SKM-1 treated with dmso at 0.1 percent for 144 hours (cell line): ENCODE results near the gene IFNGR2.

ENCODE experiments used
- DNase-seq: peaks from one replicate; lab custom pipeline; 2025; ENCODE audit not compliant: unreplicated experiment; lab: John Stamatoyannopoulos, UW

IFNGR2 gene, protein sequence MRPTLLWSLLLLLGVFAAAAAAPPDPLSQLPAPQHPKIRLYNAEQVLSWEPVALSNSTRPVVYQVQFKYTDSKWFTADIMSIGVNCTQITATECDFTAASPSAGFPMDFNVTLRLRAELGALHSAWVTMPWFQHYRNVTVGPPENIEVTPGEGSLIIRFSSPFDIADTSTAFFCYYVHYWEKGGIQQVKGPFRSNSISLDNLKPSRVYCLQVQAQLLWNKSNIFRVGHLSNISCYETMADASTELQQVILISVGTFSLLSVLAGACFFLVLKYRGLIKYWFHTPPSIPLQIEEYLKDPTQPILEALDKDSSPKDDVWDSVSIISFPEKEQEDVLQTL

GRCh38 chr21:33403128-33403785 lies at the start of gene IFNGR2:
TSS of gene IFNGR2 (plus strand) at chr21:33403413. CDS start at chr21:33403544, 131 bp downstream.
- DNase-seq, result no peak

- no peak for DNase-seq
These were observed 47.9 kb upstream of the IFNGR2 start for GRCh38 chr21:33355355-33355754.

DNA sequence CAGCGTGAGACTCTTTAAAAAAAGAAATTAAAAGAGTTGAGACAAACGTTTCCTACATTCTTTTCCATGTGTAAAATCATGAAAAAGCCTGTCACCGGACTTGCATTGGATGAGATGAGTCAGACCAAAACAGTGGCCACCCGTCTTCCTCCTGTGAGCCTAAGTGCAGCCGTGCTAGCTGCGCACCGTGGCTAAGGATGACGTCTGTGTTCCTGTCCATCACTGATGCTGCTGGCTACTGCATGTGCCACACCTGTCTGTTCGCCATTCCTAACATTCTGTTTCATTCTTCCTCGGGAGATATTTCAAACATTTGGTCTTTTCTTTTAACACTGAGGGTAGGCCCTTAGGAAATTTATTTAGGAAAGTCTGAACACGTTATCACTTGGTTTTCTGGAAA lies 47.2 kb upstream of the IFNGR2 start:
- DNase-seq, result no peak

DNA sequence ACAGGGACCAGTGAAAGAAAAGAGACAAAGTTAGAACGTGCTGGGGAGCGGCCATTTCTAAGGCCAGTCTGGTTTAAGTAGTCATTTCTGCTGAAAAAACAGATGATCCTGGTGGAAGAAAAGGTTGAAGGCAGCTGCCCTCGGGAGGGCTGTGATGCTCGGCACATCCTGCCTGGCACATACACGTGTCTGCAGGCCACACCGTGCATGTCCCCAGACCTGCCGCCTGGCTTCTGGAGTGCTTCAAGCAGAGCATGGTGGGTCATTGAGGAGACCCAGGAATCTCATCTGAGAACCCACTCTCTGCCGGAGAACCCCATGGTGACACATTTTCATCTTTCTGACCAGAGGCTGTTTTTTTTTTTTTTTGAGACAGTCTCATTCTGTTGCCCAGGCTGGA lies 46.0 kb upstream of the IFNGR2 start:
- no peak for DNase-seq

GRCh38 chr21:33359446-33359845 lies 43.8 kb upstream of the IFNGR2 start:
- no peak for DNase-seq

- no peak for DNase-seq
These were observed 42.9 kb upstream of the IFNGR2 start for GRCh38 chr21:33360281-33360680.

DNA sequence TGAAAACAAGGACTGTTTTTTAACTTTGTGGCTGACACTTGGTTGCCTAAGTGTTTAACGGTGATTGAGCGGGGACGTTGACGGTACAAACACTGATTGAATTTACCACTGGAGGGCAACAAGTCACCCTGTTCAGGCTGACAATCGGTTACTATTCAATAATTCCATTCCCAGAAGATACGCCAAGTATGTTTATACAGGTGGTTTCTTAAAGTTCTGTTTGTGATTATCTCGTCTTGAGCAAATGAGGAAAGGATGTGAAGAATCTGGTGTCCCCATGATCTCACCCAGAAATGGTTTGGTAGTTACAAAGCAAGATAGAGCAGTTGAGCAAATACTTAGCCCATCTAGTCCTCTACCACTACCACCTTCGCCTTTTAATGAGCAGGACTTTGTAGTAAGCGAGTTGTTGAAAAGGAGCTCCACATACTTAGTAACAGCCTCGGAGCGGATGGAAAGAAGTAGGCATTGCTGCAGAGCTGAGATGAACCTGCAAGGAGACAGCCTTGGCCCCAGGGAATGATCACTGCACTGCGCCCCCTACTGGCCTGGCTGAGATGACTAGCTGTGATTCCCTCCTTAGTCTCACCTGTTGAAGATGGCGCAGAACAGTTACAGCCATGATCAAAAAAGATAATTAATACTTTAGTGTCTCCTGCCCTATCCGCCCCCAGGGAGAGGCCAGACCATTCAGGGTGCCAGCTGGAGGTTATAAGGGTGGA lies 42.2 kb upstream of the IFNGR2 start:
- DNase-seq, result peak; percentile 73

DNA sequence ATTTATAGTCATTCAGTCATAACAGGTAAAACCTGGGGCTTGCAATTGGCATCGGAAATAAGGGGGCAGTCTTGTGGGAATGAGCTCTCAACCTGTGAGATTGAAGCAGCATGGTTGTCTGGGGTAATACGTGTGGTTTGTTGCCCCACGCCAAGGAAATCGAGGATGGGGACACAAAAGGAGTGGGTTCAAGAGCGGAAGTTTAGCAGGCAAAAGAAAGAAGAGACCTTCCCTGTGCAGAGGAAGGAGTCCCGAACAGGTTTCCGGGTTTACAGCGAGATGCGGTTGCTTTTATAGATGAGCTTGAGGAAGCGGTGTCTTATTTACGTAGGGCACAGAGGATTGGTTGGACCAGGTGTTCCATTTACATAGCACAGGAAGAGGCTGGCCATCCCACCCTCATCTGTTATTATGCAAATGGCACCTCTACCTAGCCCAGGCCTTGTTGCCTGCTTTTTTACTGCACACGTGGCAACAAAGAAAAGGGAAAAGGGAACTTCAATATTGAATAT lies 41.1 kb upstream of the IFNGR2 start:
- peak; percentile 98 for DNase-seq

- DNase-seq, result peak; percentile 89
These were observed 39.2 kb upstream of the IFNGR2 start for GRCh38 chr21:33363911-33364609.

DNA sequence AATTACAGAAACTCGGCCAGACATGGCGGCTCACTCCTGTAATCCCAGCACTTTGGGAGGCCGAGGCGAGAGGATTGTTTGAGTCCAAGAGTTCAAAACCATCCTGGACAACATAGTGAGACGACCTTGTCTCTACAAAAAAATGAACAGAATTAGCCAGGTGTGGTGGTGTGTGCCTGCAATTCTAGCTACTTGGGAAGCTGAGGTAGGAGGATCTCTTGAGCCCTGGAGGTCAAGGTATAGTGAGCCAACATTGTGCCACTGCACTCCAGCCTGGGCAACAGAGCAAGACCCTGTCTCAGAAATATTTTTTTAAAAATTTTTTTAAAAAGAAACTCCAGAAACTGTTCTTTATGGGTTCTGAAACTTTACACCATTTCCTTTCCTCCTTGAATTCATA lies 38.4 kb upstream of the IFNGR2 start:
- DNase-seq, result no peak

DNA sequence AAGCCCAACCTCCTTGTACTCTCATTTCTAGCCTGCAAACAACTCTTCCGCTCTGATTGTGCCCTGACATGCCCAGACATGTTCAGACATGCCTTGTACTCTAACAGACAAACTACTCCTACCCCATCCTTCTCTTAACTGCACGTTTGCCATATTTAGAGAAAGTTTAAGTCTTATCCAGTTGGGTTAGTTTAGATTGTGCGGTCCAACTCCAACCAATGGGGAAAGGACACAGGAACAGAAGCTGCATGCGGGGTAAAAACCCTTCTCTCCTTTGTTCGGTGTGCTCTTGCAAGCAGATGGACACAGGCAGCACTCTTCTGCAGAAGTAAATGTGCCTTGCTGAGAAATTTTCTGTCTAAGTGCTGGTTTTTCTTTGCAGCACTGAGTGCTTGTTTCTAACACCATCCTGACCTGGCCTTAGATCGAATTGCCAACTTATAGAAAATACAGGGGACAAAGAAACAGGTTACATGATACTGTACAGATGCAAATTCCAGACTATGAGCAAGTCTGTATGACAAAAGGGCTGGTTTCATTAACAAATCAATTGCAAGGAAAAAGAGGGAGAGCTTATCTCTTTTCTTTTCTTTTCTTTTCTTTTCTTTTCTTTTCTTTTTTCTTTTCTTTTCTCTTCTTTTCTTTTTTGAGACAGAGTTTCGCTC lies 35.8 kb upstream of the IFNGR2 start:
- peak; percentile 36 for DNase-seq

- DNase-seq, result peak; percentile 79
These were observed 35.1 kb upstream of the IFNGR2 start for GRCh38 chr21:33368124-33368523.

- no peak for DNase-seq
These were observed 34.6 kb upstream of the IFNGR2 start for GRCh38 chr21:33368576-33368975.

- no peak for DNase-seq
These were observed 33.6 kb upstream of the IFNGR2 start for GRCh38 chr21:33369586-33369985.

DNA sequence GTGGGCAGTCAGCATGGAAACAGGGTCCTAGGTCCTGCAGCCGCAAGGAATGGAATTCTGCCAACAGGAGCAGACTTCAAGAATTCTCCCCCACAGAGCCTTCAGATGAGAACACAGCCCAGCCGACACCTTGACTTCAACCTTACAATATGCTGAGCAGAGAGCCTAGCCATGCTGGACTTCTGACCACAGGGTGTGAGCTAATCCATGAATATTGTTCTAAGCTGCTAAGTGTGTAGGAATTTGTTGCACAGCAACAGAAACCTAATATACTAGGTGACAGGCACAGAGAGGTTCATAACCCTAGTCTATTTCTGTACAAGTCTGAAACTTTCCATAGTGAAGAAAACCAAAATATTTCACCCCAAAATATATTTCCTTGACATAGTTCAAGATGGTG lies 32.9 kb upstream of the IFNGR2 start:
- no peak for DNase-seq

GRCh38 chr21:33371366-33371765 lies 31.8 kb upstream of the IFNGR2 start:
- DNase-seq, result no peak

- DNase-seq, result no peak
These were observed 30.6 kb upstream of the IFNGR2 start for GRCh38 chr21:33372582-33372981.

GRCh38 chr21:33373451-33373850 lies 29.8 kb upstream of the IFNGR2 start:
- no peak for DNase-seq

GRCh38 chr21:33374080-33374449 lies 29.1 kb upstream of the IFNGR2 start:
- no peak for DNase-seq

GRCh38 chr21:33374450-33375096 lies 28.6 kb upstream of the IFNGR2 start:
- DNase-seq, result peak; percentile 90
